ENCODE measurements around the gene PCDH1.

- TF ChIP-seq CTCF (IDR thresholded peaks at IDR 0.05) (no peak), POLR2A (IDR thresholded peaks at IDR 0.05) (no peak)
Measured at GRCh38 chr5:141808857-141809256, 69.4 kb downstream of the PCDH1 start.

All from lower leg skin (tissue), 3 donors.